GM23338 (cell line): ENCODE data around the gene HSD17B2. TPM values are rescaled to one million over a fixed set of nuclear protein-coding genes. Genes with fewer than 3 reads are reported as not detected.

Experiments used
- ATAC-seq: fragments of 200-7000 bp; cut with Tn5 transposase; 3 replicates; pipeline ENCODE4 v1.9.1; 2020
- DNase-seq: peaks from one replicate; pipeline ENCODE4 v3.0.0-alpha.2; 2015; ENCODE audit warnings: low spot score
- H2AFZ ChIP-seq: fragments of 200-600 bp; sonication (generic); 2 replicates; pipeline ENCODE4 v1.8.0; 2016; ENCODE audit warnings: antibody characterized with exemption, mild to moderate bottlenecking, moderate library complexity
- H3F3A ChIP-seq: fragments of 200-600 bp; sonication (generic); replicated peaks from 2 replicates; pipeline ENCODE4 v1.8.0; 2017; ENCODE audit warnings: antibody characterized with exemption, mixed run types, low read depth
- H3K27ac ChIP-seq: fragments of 200-600 bp; sonication (generic); 2 replicates; pipeline ENCODE4 v1.6.1; 2016; ENCODE audit warnings: low read depth
- H3K27me3 ChIP-seq: fragments of 200-600 bp; sonication (generic); 2 replicates; pipeline ENCODE4 v1.8.0; 2016; ENCODE audit warnings: mild to moderate bottlenecking, mixed run types, moderate library complexity; ENCODE audit not compliant: insufficient read depth
- H3K36me3 ChIP-seq: fragments of 200-600 bp; sonication (generic); 2 replicates; pipeline ENCODE4 v1.8.0; 2016; ENCODE audit warnings: mild to moderate bottlenecking; ENCODE audit not compliant: insufficient read depth
- H3K4me1 ChIP-seq: fragments of 200-600 bp; sonication (generic); 2 replicates; pipeline ENCODE4 v1.8.0; 2016; ENCODE audit warnings: mild to moderate bottlenecking, moderate library complexity; ENCODE audit not compliant: insufficient read depth
- H3K4me2 ChIP-seq: fragments of 200-600 bp; sonication (generic); 2 replicates; pipeline ENCODE4 v1.7.1; 2017; ENCODE audit warnings: mixed run types
- H3K4me3 ChIP-seq: fragments of 200-600 bp; sonication (generic); 2 replicates; pipeline ENCODE4 v1.6.1; 2016; ENCODE audit warnings: mixed run types
- H3K79me2 ChIP-seq: fragments of 200-600 bp; sonication (generic); replicated peaks from 2 replicates; pipeline ENCODE4 v1.8.0; 2017; ENCODE audit warnings: mild to moderate bottlenecking; ENCODE audit not compliant: insufficient read depth
- H3K9me2 ChIP-seq: fragments of 200-600 bp; sonication (generic); 2 replicates; pipeline ENCODE4 v1.8.0; 2017; ENCODE audit not compliant: insufficient read depth
- H4K20me1 ChIP-seq: fragments of 200-600 bp; sonication (generic); replicated peaks from 2 replicates; pipeline ENCODE4 v1.8.0; 2017; ENCODE audit warnings: mild to moderate bottlenecking; ENCODE audit not compliant: insufficient read depth
- H3K27ac Mint-ChIP-seq: 2 replicates; pipeline ENCODE4 v1.8.0; 2020; ENCODE audit warnings: inconsistent platforms, mild to moderate bottlenecking, moderate library complexity, mixed read lengths
- H3K27me3 Mint-ChIP-seq: 3 replicates; pipeline ENCODE4 v1.8.0; 2022; ENCODE audit warnings: low read depth, mild to moderate bottlenecking, moderate library complexity, mixed read lengths, inconsistent platforms; ENCODE audit not compliant: insufficient read depth, poor library complexity
- H3K36me3 Mint-ChIP-seq: 3 replicates; pipeline ENCODE4 v1.8.0; 2021; ENCODE audit warnings: low read depth, mild to moderate bottlenecking, inconsistent platforms, moderate library complexity, mixed read lengths
- H3K4me1 Mint-ChIP-seq: 3 replicates; pipeline ENCODE4 v1.8.0; 2020; ENCODE audit warnings: mild to moderate bottlenecking, inconsistent platforms, mixed read lengths
- H3K4me3 Mint-ChIP-seq: 3 replicates; pipeline ENCODE4 v1.8.0; 2021; ENCODE audit warnings: moderate library complexity, mild to moderate bottlenecking, inconsistent platforms, mixed read lengths
- H3K9me3 Mint-ChIP-seq: 3 replicates; pipeline ENCODE4 v1.8.0; 2020; ENCODE audit warnings: moderate library complexity, mild to moderate bottlenecking, inconsistent platforms, mixed read lengths
- CREB1 ChIP-seq: fragments of 250-450 bp; sonication (Bioruptor Pico); IDR thresholded peaks from 2 replicates; pipeline ENCODE4 v1.5.0; 2020; ENCODE audit warnings: low read depth, mild to moderate bottlenecking, moderate library complexity
- EZH2 ChIP-seq: fragments of 200-600 bp; sonication (generic); IDR thresholded peaks from one replicate; pipeline ENCODE4 v1.8.0; 2017; ENCODE audit warnings: antibody characterized with exemption, mild to moderate bottlenecking, low read depth; ENCODE audit not compliant: unreplicated experiment
- EZH2phosphoT487 ChIP-seq: fragments of 200-600 bp; sonication (generic); IDR thresholded peaks from one replicate; pipeline ENCODE4 v1.8.1; 2018; ENCODE audit warnings: antibody characterized with exemption; ENCODE audit not compliant: unreplicated experiment
- JUNB ChIP-seq: IDR thresholded peaks from one replicate; pipeline ENCODE4 v1.6.1; 2016; ENCODE audit warnings: antibody characterized with exemption; ENCODE audit not compliant: unreplicated experiment
- NANOG ChIP-seq: IDR thresholded peaks from 2 replicates; pipeline ENCODE4 v1.6.1; 2016; ENCODE audit warnings: antibody characterized with exemption, borderline replicate concordance
- POLR2AphosphoS5 ChIP-seq: IDR thresholded peaks from 2 replicates; pipeline ENCODE4 v1.6.1; 2016; ENCODE audit warnings: antibody characterized with exemption, low read depth
- STAT1 ChIP-seq: IDR thresholded peaks from one replicate; pipeline ENCODE4 v1.6.1; 2016; ENCODE audit warnings: antibody characterized with exemption; ENCODE audit not compliant: unreplicated experiment
- ZNF114 ChIP-seq: fragments of 250-450 bp; sonication (Bioruptor Pico); IDR thresholded peaks from 2 replicates; pipeline ENCODE4 v1.5.0; 2020; ENCODE audit warnings: mild to moderate bottlenecking, moderate library complexity
- ZNF331 ChIP-seq: fragments of 250-450 bp; sonication (Bioruptor Pico); IDR thresholded peaks from 2 replicates; pipeline ENCODE4 v1.5.0; 2020; ENCODE audit warnings: low read depth, mild to moderate bottlenecking, moderate library complexity
- polyA plus RNA-seq: library from polyadenylated mRNA; unstranded; fragments of >200 nt; fragmentation: Nextera tagmentation; extraction: Ambion mirVana; gene quantifications from 2 replicates; pipeline ENCODE4 v1.2.1, GENCODE V29; 2016
- total RNA-seq: library from RNA; depleted of rRNA; stranded (reverse); fragments of >200 nt; shearing (Covaris generic); gene quantifications from 2 replicates; pipeline ENCODE4 v1.2.3, GENCODE V29; 2014
- TF ChIP-seq, protein P1 (sequence below): fragments of 250-450 bp; sonication (Bioruptor Pico); IDR thresholded peaks from 2 replicates; pipeline ENCODE4 v1.5.0; 2020; ENCODE audit warnings: mild to moderate bottlenecking, moderate library complexity
- TF ChIP-seq, protein P2 (sequence below): IDR thresholded peaks from one replicate; pipeline ENCODE4 v1.6.1; 2018; ENCODE audit warnings: antibody characterized with exemption; ENCODE audit not compliant: unreplicated experiment
- TF ChIP-seq, protein P3 (sequence below), 2 experiments: fragments of 200-600 bp in 1 of 2; sonication (generic) in 1 of 2; conservative IDR thresholded peaks; 2 replicates each; pipeline versions ENCODE4 v1.5.1 to v1.6.1; 2016 to 2017; ENCODE audit warnings: antibody characterized with exemption in 2 of 2, low read depth in 2 of 2, mild to moderate bottlenecking in 2 of 2, moderate library complexity in 1 of 2
- TF ChIP-seq, protein P4 (sequence below): IDR thresholded peaks from 2 replicates; pipeline ENCODE4 v1.6.1; 2016; ENCODE audit warnings: antibody characterized with exemption

Gene HSD17B2
- total and polyA plus RNA-seq, 2 experiments from 2014 or later = 0.29 TPM; not detected in 1

DNA sequence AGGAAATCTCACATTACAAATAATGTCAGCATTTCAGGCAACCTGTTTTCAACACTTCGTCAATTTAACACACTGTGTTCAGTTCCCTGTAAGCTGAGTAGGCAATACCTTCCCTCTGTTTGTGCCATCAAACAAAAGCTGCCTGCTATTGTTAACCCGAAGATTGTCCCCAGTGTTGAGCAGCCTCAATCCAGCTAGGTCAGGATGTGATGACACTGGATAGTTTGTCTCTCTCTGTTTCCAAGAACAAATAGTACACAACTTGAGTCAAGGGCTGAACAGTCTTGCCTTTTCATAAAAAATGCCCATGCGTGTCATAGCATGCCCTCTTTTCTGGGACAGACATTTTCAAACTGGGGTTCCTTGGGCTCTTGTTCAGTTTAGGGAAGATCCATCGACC is 36.4 kb downstream of the HSD17B2 start:
- Mint-ChIP-seq H3K27ac (no peak overlapping the region), H3K4me1 (no peaks in the 10 kb centered on the region), H3K4me3 (no peak overlapping the region), H3K27me3 (peaks cover 5% of the 10 kb centered on the region), H3K36me3 (peaks cover 3% of the 10 kb centered on the region; the same call in 1 of the 3 replicates), H3K9me3 (peaks cover 3% of the 10 kb centered on the region; the same call in 2 of the 3 replicates)
- Histone ChIP-seq H3K27me3 (no peaks in the 10 kb centered on the region), H3F3A (no peaks in the 10 kb centered on the region), H3K27ac (no peak overlapping the region), H3K4me2 (no peak overlapping the region), H3K79me2 (no peaks in the 10 kb centered on the region), H3K36me3 (no peaks in the 10 kb centered on the region), H2AFZ (no peak overlapping the region), H4K20me1 (no peaks in the 10 kb centered on the region), H3K9me2 (peaks cover 4% of the 10 kb centered on the region), H3K4me1 (no peaks in the 10 kb centered on the region), H3K4me3 (no peak overlapping the region)
- DNase-seq (no peak), ATAC-seq (no peak)
- TF ChIP-seq, protein P1, sequence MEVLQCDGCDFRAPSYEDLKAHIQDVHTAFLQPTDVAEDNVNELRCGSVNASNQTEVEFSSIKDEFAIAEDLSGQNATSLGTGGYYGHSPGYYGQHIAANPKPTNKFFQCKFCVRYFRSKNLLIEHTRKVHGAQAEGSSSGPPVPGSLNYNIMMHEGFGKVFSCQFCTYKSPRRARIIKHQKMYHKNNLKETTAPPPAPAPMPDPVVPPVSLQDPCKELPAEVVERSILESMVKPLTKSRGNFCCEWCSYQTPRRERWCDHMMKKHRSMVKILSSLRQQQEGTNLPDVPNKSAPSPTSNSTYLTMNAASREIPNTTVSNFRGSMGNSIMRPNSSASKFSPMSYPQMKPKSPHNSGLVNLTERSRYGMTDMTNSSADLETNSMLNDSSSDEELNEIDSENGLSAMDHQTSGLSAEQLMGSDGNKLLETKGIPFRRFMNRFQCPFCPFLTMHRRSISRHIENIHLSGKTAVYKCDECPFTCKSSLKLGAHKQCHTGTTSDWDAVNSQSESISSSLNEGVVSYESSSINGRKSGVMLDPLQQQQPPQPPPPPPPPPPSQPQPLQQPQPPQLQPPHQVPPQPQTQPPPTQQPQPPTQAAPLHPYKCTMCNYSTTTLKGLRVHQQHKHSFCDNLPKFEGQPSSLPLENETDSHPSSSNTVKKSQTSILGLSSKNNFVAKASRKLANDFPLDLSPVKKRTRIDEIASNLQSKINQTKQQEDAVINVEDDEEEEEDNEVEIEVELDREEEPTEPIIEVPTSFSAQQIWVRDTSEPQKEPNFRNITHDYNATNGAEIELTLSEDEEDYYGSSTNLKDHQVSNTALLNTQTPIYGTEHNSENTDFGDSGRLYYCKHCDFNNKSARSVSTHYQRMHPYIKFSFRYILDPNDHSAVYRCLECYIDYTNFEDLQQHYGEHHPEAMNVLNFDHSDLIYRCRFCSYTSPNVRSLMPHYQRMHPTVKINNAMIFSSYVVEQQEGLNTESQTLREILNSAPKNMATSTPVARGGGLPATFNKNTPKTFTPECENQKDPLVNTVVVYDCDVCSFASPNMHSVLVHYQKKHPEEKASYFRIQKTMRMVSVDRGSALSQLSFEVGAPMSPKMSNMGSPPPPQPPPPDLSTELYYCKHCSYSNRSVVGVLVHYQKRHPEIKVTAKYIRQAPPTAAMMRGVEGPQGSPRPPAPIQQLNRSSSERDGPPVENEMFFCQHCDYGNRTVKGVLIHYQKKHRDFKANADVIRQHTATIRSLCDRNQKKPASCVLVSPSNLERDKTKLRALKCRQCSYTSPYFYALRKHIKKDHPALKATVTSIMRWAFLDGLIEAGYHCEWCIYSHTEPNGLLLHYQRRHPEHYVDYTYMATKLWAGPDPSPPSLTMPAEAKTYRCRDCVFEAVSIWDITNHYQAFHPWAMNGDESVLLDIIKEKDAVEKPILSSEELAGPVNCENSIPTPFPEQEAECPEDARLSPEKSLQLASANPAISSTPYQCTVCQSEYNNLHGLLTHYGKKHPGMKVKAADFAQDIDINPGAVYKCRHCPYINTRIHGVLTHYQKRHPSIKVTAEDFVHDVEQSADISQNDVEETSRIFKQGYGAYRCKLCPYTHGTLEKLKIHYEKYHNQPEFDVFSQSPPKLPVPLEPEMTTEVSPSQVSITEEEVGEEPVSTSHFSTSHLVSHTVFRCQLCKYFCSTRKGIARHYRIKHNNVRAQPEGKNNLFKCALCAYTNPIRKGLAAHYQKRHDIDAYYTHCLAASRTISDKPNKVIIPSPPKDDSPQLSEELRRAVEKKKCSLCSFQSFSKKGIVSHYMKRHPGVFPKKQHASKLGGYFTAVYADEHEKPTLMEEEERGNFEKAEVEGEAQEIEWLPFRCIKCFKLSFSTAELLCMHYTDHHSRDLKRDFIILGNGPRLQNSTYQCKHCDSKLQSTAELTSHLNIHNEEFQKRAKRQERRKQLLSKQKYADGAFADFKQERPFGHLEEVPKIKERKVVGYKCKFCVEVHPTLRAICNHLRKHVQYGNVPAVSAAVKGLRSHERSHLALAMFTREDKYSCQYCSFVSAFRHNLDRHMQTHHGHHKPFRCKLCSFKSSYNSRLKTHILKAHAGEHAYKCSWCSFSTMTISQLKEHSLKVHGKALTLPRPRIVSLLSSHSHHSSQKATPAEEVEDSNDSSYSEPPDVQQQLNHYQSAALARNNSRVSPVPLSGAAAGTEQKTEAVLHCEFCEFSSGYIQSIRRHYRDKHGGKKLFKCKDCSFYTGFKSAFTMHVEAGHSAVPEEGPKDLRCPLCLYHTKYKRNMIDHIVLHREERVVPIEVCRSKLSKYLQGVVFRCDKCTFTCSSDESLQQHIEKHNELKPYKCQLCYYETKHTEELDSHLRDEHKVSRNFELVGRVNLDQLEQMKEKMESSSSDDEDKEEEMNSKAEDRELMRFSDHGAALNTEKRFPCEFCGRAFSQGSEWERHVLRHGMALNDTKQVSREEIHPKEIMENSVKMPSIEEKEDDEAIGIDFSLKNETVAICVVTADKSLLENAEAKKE (CRISPR knock-in tag) = no peak
- TF ChIP-seq EZH2 (no peak), STAT1 (no peak), POLR2AphosphoS5 (no peak), ZNF114 (CRISPR knock-in tag) (no peak), NANOG (no peak), JUNB (no peak), ZNF331 (no peak), EZH2phosphoT487 (no peak), CREB1 (CRISPR knock-in tag) (no peak)
- TF ChIP-seq, protein P2, sequence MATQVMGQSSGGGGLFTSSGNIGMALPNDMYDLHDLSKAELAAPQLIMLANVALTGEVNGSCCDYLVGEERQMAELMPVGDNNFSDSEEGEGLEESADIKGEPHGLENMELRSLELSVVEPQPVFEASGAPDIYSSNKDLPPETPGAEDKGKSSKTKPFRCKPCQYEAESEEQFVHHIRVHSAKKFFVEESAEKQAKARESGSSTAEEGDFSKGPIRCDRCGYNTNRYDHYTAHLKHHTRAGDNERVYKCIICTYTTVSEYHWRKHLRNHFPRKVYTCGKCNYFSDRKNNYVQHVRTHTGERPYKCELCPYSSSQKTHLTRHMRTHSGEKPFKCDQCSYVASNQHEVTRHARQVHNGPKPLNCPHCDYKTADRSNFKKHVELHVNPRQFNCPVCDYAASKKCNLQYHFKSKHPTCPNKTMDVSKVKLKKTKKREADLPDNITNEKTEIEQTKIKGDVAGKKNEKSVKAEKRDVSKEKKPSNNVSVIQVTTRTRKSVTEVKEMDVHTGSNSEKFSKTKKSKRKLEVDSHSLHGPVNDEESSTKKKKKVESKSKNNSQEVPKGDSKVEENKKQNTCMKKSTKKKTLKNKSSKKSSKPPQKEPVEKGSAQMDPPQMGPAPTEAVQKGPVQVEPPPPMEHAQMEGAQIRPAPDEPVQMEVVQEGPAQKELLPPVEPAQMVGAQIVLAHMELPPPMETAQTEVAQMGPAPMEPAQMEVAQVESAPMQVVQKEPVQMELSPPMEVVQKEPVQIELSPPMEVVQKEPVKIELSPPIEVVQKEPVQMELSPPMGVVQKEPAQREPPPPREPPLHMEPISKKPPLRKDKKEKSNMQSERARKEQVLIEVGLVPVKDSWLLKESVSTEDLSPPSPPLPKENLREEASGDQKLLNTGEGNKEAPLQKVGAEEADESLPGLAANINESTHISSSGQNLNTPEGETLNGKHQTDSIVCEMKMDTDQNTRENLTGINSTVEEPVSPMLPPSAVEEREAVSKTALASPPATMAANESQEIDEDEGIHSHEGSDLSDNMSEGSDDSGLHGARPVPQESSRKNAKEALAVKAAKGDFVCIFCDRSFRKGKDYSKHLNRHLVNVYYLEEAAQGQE = no peak
- TF ChIP-seq, protein P3, sequence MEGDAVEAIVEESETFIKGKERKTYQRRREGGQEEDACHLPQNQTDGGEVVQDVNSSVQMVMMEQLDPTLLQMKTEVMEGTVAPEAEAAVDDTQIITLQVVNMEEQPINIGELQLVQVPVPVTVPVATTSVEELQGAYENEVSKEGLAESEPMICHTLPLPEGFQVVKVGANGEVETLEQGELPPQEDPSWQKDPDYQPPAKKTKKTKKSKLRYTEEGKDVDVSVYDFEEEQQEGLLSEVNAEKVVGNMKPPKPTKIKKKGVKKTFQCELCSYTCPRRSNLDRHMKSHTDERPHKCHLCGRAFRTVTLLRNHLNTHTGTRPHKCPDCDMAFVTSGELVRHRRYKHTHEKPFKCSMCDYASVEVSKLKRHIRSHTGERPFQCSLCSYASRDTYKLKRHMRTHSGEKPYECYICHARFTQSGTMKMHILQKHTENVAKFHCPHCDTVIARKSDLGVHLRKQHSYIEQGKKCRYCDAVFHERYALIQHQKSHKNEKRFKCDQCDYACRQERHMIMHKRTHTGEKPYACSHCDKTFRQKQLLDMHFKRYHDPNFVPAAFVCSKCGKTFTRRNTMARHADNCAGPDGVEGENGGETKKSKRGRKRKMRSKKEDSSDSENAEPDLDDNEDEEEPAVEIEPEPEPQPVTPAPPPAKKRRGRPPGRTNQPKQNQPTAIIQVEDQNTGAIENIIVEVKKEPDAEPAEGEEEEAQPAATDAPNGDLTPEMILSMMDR (conservative IDR thresholded peaks at IDR 0.05; ENCODE audit: low read depth in 2 of 2) = no peak
- TF ChIP-seq, protein P4, sequence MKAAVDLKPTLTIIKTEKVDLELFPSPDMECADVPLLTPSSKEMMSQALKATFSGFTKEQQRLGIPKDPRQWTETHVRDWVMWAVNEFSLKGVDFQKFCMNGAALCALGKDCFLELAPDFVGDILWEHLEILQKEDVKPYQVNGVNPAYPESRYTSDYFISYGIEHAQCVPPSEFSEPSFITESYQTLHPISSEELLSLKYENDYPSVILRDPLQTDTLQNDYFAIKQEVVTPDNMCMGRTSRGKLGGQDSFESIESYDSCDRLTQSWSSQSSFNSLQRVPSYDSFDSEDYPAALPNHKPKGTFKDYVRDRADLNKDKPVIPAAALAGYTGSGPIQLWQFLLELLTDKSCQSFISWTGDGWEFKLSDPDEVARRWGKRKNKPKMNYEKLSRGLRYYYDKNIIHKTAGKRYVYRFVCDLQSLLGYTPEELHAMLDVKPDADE = no peak
